Caco-2 (cell line): ENCODE measurements around the gene COX7C. TPM values are rescaled to one million over a fixed set of nuclear protein-coding genes. Genes with fewer than 3 reads are reported as not detected.

ENCODE experiments used
- BruUV-seq: library from RNA; stranded (reverse); fragments of 400-500 nt; replicated peaks from 2 replicates; lab custom pipeline; 2021; lab: Mats Ljungman, UMichigan
- CTCF ChIA-PET: fragments of 300-600 bp; sonication (Branson Sonifier 250); formaldehyde crosslinking; loops from one replicate; lab custom pipeline; 2022; ENCODE audit warnings: antibody characterized with exemption; lab: Charles Lee
- POLR2A ChIA-PET: fragments of 300-600 bp; sonication (Branson Sonifier 250); formaldehyde crosslinking; loops from one replicate; lab custom pipeline; 2022; ENCODE audit warnings: antibody characterized with exemption; lab: Charles Lee
- DNase-seq, 2 experiments: peaks; one replicate each; pipeline versions ENCODE4 v3.0.0 to v3.0.0-alpha.2; 2020 to 2022
- H3K27me3 ChIP-seq: replicated peaks from 2 replicates; pipeline ENCODE4 v1.6.0; 2011; ENCODE audit warnings: low read length; ENCODE audit not compliant: control insufficient read depth, insufficient read depth
- H3K36me3 ChIP-seq: 2 replicates; pipeline ENCODE4 v1.5.1; 2011; ENCODE audit warnings: low read length; ENCODE audit not compliant: control insufficient read depth, insufficient read depth
- H3K4me1 ChIP-seq: fragments of 250-450 bp; sonication (Bioruptor Pico); 2 replicates; pipeline ENCODE4 v1.5.1; 2020; ENCODE audit warnings: mild to moderate bottlenecking
- H3K4me3 ChIP-seq: 2 replicates; pipeline ENCODE4 v1.5.1; 2011; ENCODE audit warnings: low read depth, mild to moderate bottlenecking, control low read depth, low read length
- H3K9me3 ChIP-seq: fragments of 250-450 bp; sonication (Bioruptor Pico); 2 replicates; pipeline ENCODE4 v1.5.1; 2020; ENCODE audit warnings: mild to moderate bottlenecking, moderate library complexity
- H3K27ac Mint-ChIP-seq: one replicate; pipeline ENCODE4 v1.8.0; 2022; ENCODE audit warnings: mixed read lengths; ENCODE audit not compliant: unreplicated experiment
- H3K27me3 Mint-ChIP-seq: one replicate; pipeline ENCODE4 v1.8.0; 2022; ENCODE audit warnings: mixed read lengths; ENCODE audit not compliant: insufficient read depth, unreplicated experiment
- H3K36me3 Mint-ChIP-seq: one replicate; pipeline ENCODE4 v1.8.0; 2022; ENCODE audit warnings: mild to moderate bottlenecking, mixed read lengths; ENCODE audit not compliant: insufficient read depth, unreplicated experiment
- H3K4me1 Mint-ChIP-seq: one replicate; pipeline ENCODE4 v1.8.0; 2022; ENCODE audit warnings: low read depth, mixed read lengths; ENCODE audit not compliant: unreplicated experiment
- H3K4me3 Mint-ChIP-seq: one replicate; pipeline ENCODE4 v1.8.0; 2022; ENCODE audit warnings: mild to moderate bottlenecking, moderate library complexity, mixed read lengths; ENCODE audit not compliant: unreplicated experiment
- H3K9me3 Mint-ChIP-seq: one replicate; pipeline ENCODE4 v1.8.0; 2022; ENCODE audit warnings: mixed read lengths; ENCODE audit not compliant: unreplicated experiment
- CTCF ChIP-seq, 2 experiments: fragments of 200-600 bp in 1 of 2; IDR thresholded peaks; 1 replicate in 1 of 2; 2 replicates in 1 of 2; pipeline versions ENCODE4 v1.5.1 to v1.8.0; 2011 to 2022; ENCODE audit warnings: antibody characterized with exemption in 1 of 2, control low read depth in 1 of 2, inconsistent platforms in 1 of 2, low read depth in 1 of 2, low read length in 1 of 2, mild to moderate bottlenecking in 1 of 2, moderate library complexity in 1 of 2; ENCODE audit not compliant: insufficient read depth in 1 of 2, severe bottlenecking in 1 of 2, unreplicated experiment in 1 of 2
- intact Hi-C: fragments of 100-400 bp; cut with micrococcal nuclease; formaldehyde crosslinking; loops from one replicate; pipeline ENCODE4 v1.10.0; 2022; ENCODE audit not compliant: unreplicated experiment
- total RNA-seq: library from RNA; stranded (reverse); gene quantifications from 2 replicates; pipeline ENCODE4 v1.2.3, GENCODE V29; 2022

Gene COX7C
- total RNA-seq, 1 experiment from 2014 or later = 502 TPM

- no peaks in the 10 kb centered on the region for H3K9me3 Mint-ChIP-seq
- TF ChIP-seq CTCF (IDR thresholded peaks at IDR 0.05; ENCODE audit: insufficient read depth in 1 of 2, low read depth in 1 of 2, low read length in 1 of 2, severe bottlenecking in 1 of 2, unreplicated experiment in 1 of 2) = no peak
- H3K4me3 Mint-ChIP-seq = no peak overlapping the region
- no TSS peak for BruUV-seq
- H3K36me3 ChIP-seq = no peaks in the 10 kb centered on the region
- DNase-seq = no peak
- ChIA-PET CTCF (no interaction called here), POLR2A (no interaction called here)
- H3K27me3 Mint-ChIP-seq = peaks cover 4% of the 10 kb centered on the region
- no peak overlapping the region for H3K4me3 ChIP-seq
- intact Hi-C loops = no loop called here
- H3K27me3 ChIP-seq = no peaks in the 10 kb centered on the region
- no peaks in the 10 kb centered on the region for H3K4me1 ChIP-seq
- no peak overlapping the region for H3K27ac Mint-ChIP-seq
- H3K4me1 Mint-ChIP-seq = no peaks in the 10 kb centered on the region
- H3K9me3 ChIP-seq = no peaks in the 10 kb centered on the region
- H3K36me3 Mint-ChIP-seq = no peaks in the 10 kb centered on the region
These were observed 11.9 kb upstream of the COX7C start for GRCh38 chr5:86605881-86606280.

- no peak overlapping the region for H3K4me3 Mint-ChIP-seq
- ChIA-PET CTCF (no interaction called here), POLR2A (no interaction called here)
- H3K4me3 ChIP-seq = no peak overlapping the region
- H3K4me1 ChIP-seq = no peaks in the 10 kb centered on the region
- no TSS peak for BruUV-seq
- no peaks in the 10 kb centered on the region; the same call in 1 of the 2 replicates for H3K9me3 ChIP-seq
- peaks cover 2% of the 10 kb centered on the region for H3K27me3 Mint-ChIP-seq
- no peaks in the 10 kb centered on the region for H3K36me3 ChIP-seq
- TF ChIP-seq CTCF (IDR thresholded peaks at IDR 0.05; ENCODE audit: insufficient read depth in 1 of 2, low read depth in 1 of 2, low read length in 1 of 2, severe bottlenecking in 1 of 2, unreplicated experiment in 1 of 2) = no peak
- no peak overlapping the region for H3K27ac Mint-ChIP-seq
- peaks cover 1% of the 10 kb centered on the region; the same call in 1 of the 2 replicates for H3K27me3 ChIP-seq
- intact Hi-C loops = no loop called here
- peaks cover 9% of the 10 kb centered on the region for H3K9me3 Mint-ChIP-seq
- H3K4me1 Mint-ChIP-seq = peaks cover 6% of the 10 kb centered on the region
- peaks cover 10% of the 10 kb centered on the region for H3K36me3 Mint-ChIP-seq
- DNase-seq = no peak
These were observed 4.3 kb upstream of the COX7C start for GRCh38 chr5:86613455-86613854.

GRCh38 chr5:86617309-86617755 is 409 bp upstream of the COX7C start:
- ChIA-PET CTCF (no interaction called here), POLR2A (no interaction called here)
- Mint-ChIP-seq H3K36me3 (peaks cover 46% of the 10 kb centered on the region), H3K27ac (peak overlapping the region; percentile 98), H3K4me1 (peaks cover 6% of the 10 kb centered on the region), H3K4me3 (peak overlapping the region; percentile 99), H3K27me3 (peaks cover 2% of the 10 kb centered on the region), H3K9me3 (peaks cover 9% of the 10 kb centered on the region)
- intact Hi-C loops = no loop called here
- no peak overlapping the region for H3K4me3 ChIP-seq
- H3K4me1 ChIP-seq = peaks cover 6% of the 10 kb centered on the region; the same call in 1 of the 2 replicates
- no peaks in the 10 kb centered on the region; the same call in 1 of the 2 replicates for H3K36me3 ChIP-seq
- no TSS peak for BruUV-seq
- H3K9me3 ChIP-seq = no peaks in the 10 kb centered on the region; the same call in 1 of the 2 replicates
- H3K27me3 ChIP-seq = peaks cover 1% of the 10 kb centered on the region; the same call in 1 of the 2 replicates
- no peak for TF ChIP-seq CTCF (IDR thresholded peaks at IDR 0.05; ENCODE audit: insufficient read depth in 1 of 2, low read depth in 1 of 2, low read length in 1 of 2, severe bottlenecking in 1 of 2, unreplicated experiment in 1 of 2)
- DNase-seq = no peak
